ENCODE results near the gene CALML4.
A peak's percentile ranks its signal among the peaks of the same experiment; 100 is the strongest.
"Not testable (repeated sequence)": the region's sequence is repeated elsewhere in the genome, so short reads cannot be mapped to it uniquely, and the experiment has no call there.

The CALML4 gene

GRCh38 chr15:68190048-68190447, 15.1 kb downstream of the CALML4 start:
- DNase-seq (ENCODE audit: low spot score), result no peak

- DNase-seq (ENCODE audit: low spot score), result no peak
These were observed 16.5 kb downstream of the CALML4 start for GRCh38 chr15:68188647-68189046.

- no peak for DNase-seq (ENCODE audit: low spot score)
These were observed 17.6 kb downstream of the CALML4 start for GRCh38 chr15:68187559-68187958.

- no peak for DNase-seq (ENCODE audit: low spot score)
These were observed 18.3 kb downstream of the CALML4 start for GRCh38 chr15:68186671-68187397.

GRCh38 chr15:68184616-68185480, 20.3 kb downstream of the CALML4 start:
- DNase-seq (ENCODE audit: low spot score), result no peak

GRCh38 chr15:68183616-68184315, 21.4 kb downstream of the CALML4 start:
- DNase-seq (ENCODE audit: low spot score), result no peak

- DNase-seq (ENCODE audit: low spot score), result no peak
These were observed 27.4 kb downstream of the CALML4 start for GRCh38 chr15:68177742-68178141.

- DNase-seq (ENCODE audit: low spot score), result no peak
These were observed 28.5 kb downstream of the CALML4 start for GRCh38 chr15:68176601-68177000.

- DNase-seq (ENCODE audit: low spot score), result no peak
These were observed 29.6 kb downstream of the CALML4 start for GRCh38 chr15:68175526-68175925.

GRCh38 chr15:68173119-68173518, 32.0 kb downstream of the CALML4 start:
- DNase-seq (ENCODE audit: low spot score), result no peak

- DNase-seq (ENCODE audit: low spot score), result not testable (repeated sequence)
These were observed 33.1 kb downstream of the CALML4 start for GRCh38 chr15:68172037-68172436.

GRCh38 chr15:68166847-68167246, 38.3 kb downstream of the CALML4 start:
- no peak for DNase-seq (ENCODE audit: low spot score)

- no peak for DNase-seq (ENCODE audit: low spot score)
These were observed 41.9 kb downstream of the CALML4 start for GRCh38 chr15:68163191-68163590.

- DNase-seq (ENCODE audit: low spot score), result no peak
These were observed 47.0 kb downstream of the CALML4 start for GRCh38 chr15:68158046-68158628.

- DNase-seq (ENCODE audit: low spot score), result no peak
These were observed 48.1 kb downstream of the CALML4 start for GRCh38 chr15:68157074-68157473.

- peak; percentile 23 for DNase-seq (ENCODE audit: low spot score)
These were observed 50.1 kb downstream of the CALML4 start for GRCh38 chr15:68154923-68155559.

GRCh38 chr15:68152342-68152741, 52.8 kb downstream of the CALML4 start:
- no peak for DNase-seq (ENCODE audit: low spot score)

- DNase-seq (ENCODE audit: low spot score), result no peak
These were observed 53.9 kb downstream of the CALML4 start for GRCh38 chr15:68151277-68151676.

- no peak for DNase-seq (ENCODE audit: low spot score)
These were observed 54.9 kb downstream of the CALML4 start for GRCh38 chr15:68150187-68150586.

GRCh38 chr15:68149059-68149458, 56.1 kb downstream of the CALML4 start:
- DNase-seq (ENCODE audit: low spot score), result no peak

- DNase-seq (ENCODE audit: low spot score), result no peak
These were observed 57.1 kb downstream of the CALML4 start for GRCh38 chr15:68148039-68148438.

GRCh38 chr15:68145706-68146105, 59.4 kb downstream of the CALML4 start:
- no peak for DNase-seq (ENCODE audit: low spot score)
